ENCODE results near the gene FHOD3.
"Not testable (repeated sequence)": the region's sequence is repeated elsewhere in the genome, so short reads cannot be mapped to it uniquely, and the experiment has no call there.

FHOD3 gene

GRCh38 chr18:36798738-36799473, 501.4 kb downstream of the FHOD3 start:
- DNase-seq (ENCODE audit: low read depth) = no peak

DNA sequence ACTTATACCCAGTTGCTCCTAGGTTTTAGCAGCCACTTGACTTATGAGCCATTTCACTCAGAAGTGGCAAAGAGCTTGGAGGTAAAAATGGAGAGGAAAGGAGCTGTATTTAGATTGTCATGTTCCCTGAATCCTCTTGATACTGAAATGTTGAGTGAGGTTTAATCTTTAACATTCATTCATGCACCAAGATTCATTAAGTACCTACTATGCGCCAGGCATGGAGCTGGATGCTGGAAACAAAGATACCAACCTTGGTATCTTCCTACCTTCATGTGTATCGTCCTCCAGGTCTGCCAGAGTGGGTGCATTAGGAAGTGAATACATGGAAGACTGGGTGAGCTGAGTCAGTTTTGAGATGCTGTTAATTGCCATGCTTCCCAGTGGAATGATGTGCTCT, 507.6 kb downstream of the FHOD3 start:
- no peak for DNase-seq (ENCODE audit: low read depth)

DNA sequence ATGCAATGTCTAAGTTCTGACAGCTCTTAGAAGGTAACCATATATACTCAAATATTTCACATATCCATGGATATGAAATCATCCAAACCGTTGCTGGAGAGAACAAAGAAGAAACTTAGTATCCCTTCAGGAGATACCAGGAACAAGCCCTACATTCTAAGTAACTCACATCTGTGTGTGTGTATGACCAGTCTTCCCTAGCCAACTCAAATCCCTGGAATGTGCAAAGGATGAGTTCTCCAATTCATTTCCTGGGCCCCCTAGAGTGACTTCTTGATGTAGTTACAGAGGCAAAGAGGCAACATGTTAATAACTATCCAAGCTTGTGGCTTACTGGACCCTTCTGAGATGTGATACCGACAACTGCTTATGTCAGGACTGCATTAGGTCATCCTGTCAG, 511.2 kb downstream of the FHOD3 start:
- peak; percentile 90 for DNase-seq (ENCODE audit: low read depth)

GRCh38 chr18:36809590-36810381, 512.3 kb downstream of the FHOD3 start:
- DNase-seq (ENCODE audit: low read depth) = peak; percentile 81

GRCh38 chr18:36811430-36811829, 513.9 kb downstream of the FHOD3 start:
- DNase-seq (ENCODE audit: low read depth) = peak; percentile 58

- DNase-seq (ENCODE audit: low read depth) = peak; percentile 30
These were observed 514.4 kb downstream of the FHOD3 start for GRCh38 chr18:36811955-36812354.

- DNase-seq (ENCODE audit: low read depth) = no peak
These were observed 515.2 kb downstream of the FHOD3 start for GRCh38 chr18:36812678-36813077.

GRCh38 chr18:36813101-36813775, 515.7 kb downstream of the FHOD3 start:
- no peak for DNase-seq (ENCODE audit: low read depth)

DNA sequence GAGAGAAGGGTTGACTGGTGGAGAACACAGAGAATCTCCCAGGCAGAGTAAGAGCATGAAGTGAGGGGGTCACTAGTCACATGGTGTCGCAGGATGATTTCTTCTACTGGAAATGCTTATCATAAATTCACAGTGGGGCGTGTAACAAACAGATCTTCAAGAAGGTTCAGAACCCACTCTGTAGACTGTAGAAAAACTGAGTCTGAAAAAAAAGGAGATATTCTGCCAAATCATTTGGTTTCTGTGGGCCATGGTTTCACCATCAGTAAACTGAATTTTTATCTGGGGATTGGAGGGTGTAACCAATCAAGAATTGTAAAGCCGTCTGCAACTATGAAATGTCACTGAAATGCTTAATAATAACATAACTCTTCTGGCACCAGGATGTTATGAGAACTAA, 516.3 kb downstream of the FHOD3 start:
- no peak for DNase-seq (ENCODE audit: low read depth)

GRCh38 chr18:36814994-36815393, 517.5 kb downstream of the FHOD3 start:
- no peak for DNase-seq (ENCODE audit: low read depth)

GRCh38 chr18:36816096-36816495, 518.6 kb downstream of the FHOD3 start:
- DNase-seq (ENCODE audit: low read depth) = not testable (repeated sequence)

- DNase-seq (ENCODE audit: low read depth) = no peak
These were observed 519.5 kb downstream of the FHOD3 start for GRCh38 chr18:36817039-36817438.

DNA sequence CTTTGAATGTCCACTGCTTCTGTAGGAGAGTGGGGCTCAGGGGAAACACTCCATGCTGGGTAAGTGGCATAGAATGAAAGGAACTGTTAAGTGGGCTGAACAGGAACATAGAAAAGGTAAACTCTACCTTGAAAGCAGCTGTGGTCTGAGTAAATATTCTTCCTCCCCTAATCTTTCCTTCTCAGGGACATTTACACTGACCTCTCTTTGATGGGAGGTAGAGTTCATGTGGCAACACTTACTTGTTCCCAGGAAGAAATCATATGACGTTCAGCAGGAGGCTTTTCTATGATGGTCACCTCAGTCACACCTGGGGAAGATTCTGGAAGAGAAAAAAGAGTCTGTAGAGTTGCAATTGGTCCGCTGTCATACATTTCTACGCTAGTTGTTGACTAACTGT, 521.1 kb downstream of the FHOD3 start:
- no peak for DNase-seq (ENCODE audit: low read depth)

DNA sequence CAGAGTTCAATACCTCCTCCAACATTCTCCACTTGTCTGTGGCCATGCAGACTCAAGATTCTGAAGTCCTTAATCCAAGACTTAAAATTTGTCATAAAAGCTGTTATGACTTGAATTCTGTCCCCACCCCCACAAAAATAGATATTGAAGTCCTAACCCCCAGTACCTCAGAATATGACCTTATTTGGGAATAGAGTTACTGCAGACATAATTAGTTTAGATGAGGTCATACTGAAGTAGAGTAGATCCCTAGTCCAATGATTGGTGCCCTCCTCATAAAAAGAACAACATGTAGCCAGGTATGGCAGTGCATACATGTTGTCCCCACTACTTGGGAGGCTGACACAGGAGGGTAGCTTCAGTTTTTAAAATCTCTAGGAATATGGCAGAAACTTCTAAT, 522.1 kb downstream of the FHOD3 start:
- no peak for DNase-seq (ENCODE audit: low read depth)

- DNase-seq (ENCODE audit: low read depth) = peak; percentile 48
These were observed 524.2 kb downstream of the FHOD3 start for GRCh38 chr18:36821681-36822080.

DNA sequence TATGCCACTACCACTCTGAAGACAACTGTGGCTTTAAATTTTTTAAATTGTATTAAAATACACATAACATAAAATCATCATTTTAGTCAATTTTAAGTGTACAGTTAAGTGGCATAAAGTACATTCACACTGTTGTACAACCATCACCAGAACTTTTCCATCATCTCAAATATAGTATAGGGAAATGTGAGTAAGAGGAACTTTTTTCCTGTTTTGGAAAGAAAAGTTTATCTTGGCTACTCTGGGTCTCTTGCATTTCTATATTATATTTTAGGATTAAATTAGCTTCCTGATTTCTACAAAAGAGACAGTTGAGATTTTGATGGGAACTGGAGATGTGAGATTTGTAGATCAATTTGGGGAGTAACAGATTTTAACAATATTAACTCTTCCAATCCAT, 528.0 kb downstream of the FHOD3 start:
- no peak for DNase-seq (ENCODE audit: low read depth)

DNA sequence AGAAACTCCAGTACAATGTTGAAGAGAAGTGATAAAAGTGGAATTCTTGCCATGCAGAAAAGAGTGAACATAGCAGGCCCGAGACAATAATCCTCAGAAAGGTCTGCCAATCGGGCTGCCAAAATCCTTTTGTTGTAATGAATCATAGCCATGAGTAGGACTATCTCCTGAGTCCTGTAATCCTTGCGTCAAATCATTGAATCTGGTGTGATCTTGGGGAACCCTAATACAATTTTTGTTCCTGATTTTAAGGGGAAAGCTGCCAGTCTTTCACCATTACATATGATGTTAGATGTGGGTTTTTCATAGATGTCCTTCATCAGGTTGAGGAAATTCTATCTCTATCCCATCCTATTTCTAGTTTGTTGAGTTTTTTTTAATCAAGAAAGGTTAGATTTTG, 529.0 kb downstream of the FHOD3 start:
- no peak for DNase-seq (ENCODE audit: low read depth)

GRCh38 chr18:36828157-36828629, 530.7 kb downstream of the FHOD3 start:
- DNase-seq (ENCODE audit: low read depth) = peak; percentile 68

DNA sequence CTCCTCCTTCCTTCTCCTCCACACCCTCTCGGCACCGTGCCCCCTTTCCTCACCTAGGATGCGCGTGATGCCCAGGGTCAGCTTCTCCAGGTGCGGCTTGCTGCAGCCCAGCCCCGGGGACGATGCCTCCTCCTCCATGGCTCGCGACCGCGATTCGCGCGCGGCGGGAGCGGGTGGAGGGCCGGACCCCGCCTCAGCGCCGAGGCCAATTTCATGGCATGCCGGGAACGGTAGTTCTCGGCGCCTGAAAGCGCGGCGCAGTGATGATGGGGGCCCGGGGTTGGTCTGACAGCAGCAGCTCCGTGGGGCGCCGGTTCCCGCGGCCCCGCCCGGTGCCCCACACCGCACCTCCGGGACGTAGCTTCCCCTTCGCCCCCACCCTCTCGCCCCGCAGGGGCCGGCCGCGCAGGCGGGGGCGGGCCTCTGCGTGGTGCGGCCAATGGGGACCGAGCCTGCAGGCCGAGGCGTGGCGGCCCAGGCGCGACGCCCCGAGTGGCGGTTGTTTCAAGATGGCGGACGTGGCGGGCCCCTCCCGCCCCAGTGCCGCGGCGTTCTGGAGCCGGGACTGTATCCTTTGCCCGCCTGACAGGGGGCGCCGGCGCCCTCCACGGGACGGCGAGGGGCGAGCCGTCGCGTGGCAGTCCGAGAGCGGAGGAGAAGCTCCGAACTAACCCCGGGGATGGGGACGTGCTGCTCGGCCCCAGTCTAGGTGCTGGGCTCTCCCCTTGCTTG, 531.3 kb downstream of the FHOD3 start, which contains the start of the genes KIAA1328 and TPGS2:
Gene KIAA1328, plus strand, starts transcription at position 498 of the 732 bp plus-strand sequence. Its CDS starts 12 bp downstream, at position 510.
Gene TPGS2, minus strand, starts transcription at position 373 of the 732 bp plus-strand sequence. Its CDS starts 235 bp downstream, at position 138.
- peak; percentile 89 for DNase-seq (ENCODE audit: low read depth)

Measured in EH (cell line).